Peyer's patch (tissue), 4 donors: ENCODE measurements around the gene BTF3.

Source experiments
- CTCF ChIP-seq, 6 experiments: fragments of 450-650 bp in 4 of 6; fragments of 200-600 bp in 2 of 6; sonication (generic) in 1 of 6; IDR thresholded peaks; one replicate each; pipeline ENCODE4 v1.5.1; 2017 to 2019; ENCODE audit warnings: antibody characterized with exemption in 6 of 6, mild to moderate bottlenecking in 3 of 6, moderate library complexity in 1 of 6
- POLR2A ChIP-seq, 2 donors: fragments of 450-650 bp; IDR thresholded peaks; one replicate each; pipeline ENCODE4 v1.5.1; 2017; ENCODE audit warnings: antibody characterized with exemption in 2 of 2, mild to moderate bottlenecking in 2 of 2, moderate library complexity in 2 of 2

GRCh38 chr5:73514418-73514817 lies 16.2 kb downstream of the BTF3 start:
- TF ChIP-seq CTCF (IDR thresholded peaks at IDR 0.05) (no peak), POLR2A (IDR thresholded peaks at IDR 0.05) (no peak)
